H9 (cell line): ENCODE measurements around the gene ZNF837. TPM values are rescaled to one million over a fixed set of nuclear protein-coding genes. Genes with fewer than 3 reads are reported as not detected.

Experiments
- DNase-seq: peaks from one replicate; pipeline ENCODE4 v3.0.0-alpha.2; 2017
- H2AFZ ChIP-seq: one replicate; pipeline ENCODE4 v1.6.1; 2013; ENCODE audit warnings: mild to moderate bottlenecking, low read length, control low read depth, moderate library complexity
- H2AK5ac ChIP-seq: 2 replicates; pipeline ENCODE4 v1.6.1; 2013; ENCODE audit warnings: low read length, control low read depth, mixed read lengths; ENCODE audit not compliant: insufficient read length
- H2BK120ac ChIP-seq: one replicate; pipeline ENCODE4 v1.6.1; 2013; ENCODE audit warnings: low read depth, mild to moderate bottlenecking, low read length, control low read depth, inconsistent platforms; ENCODE audit not compliant: poor library complexity, severe bottlenecking
- H2BK12ac ChIP-seq: 2 replicates; pipeline ENCODE4 v1.6.1; 2013; ENCODE audit warnings: low read length, control low read depth, mixed read lengths, low read depth; ENCODE audit not compliant: insufficient read length
- H2BK15ac ChIP-seq: 2 replicates; pipeline ENCODE4 v1.6.1; 2013; ENCODE audit warnings: low read depth, low read length, control low read depth
- H2BK20ac ChIP-seq: one replicate; pipeline ENCODE4 v1.6.1; 2013; ENCODE audit warnings: low read depth, mild to moderate bottlenecking, low read length, control low read depth, inconsistent platforms; ENCODE audit not compliant: poor library complexity, severe bottlenecking
- H2BK5ac ChIP-seq: 2 replicates; pipeline ENCODE4 v1.6.1; 2013; ENCODE audit warnings: low read length, control low read depth, mixed read lengths; ENCODE audit not compliant: insufficient read length
- H3K14ac ChIP-seq: 2 replicates; pipeline ENCODE4 v1.6.1; 2013; ENCODE audit warnings: low read length, control low read depth; ENCODE audit not compliant: insufficient read depth
- H3K18ac ChIP-seq: 2 replicates; pipeline ENCODE4 v1.6.1; 2013; ENCODE audit warnings: low read depth, mild to moderate bottlenecking, mixed read lengths, low read length, control low read depth; ENCODE audit not compliant: insufficient read length
- H3K23ac ChIP-seq: 2 replicates; pipeline ENCODE4 v1.6.1; 2013; ENCODE audit warnings: low read length, control low read depth, mixed read lengths, low read depth; ENCODE audit not compliant: insufficient read length
- H3K23me2 ChIP-seq: 2 replicates; pipeline ENCODE4 v1.6.1; 2013; ENCODE audit warnings: low read depth, mild to moderate bottlenecking, mixed read lengths, low read length, control low read depth; ENCODE audit not compliant: insufficient read length, poor library complexity, severe bottlenecking
- H3K27ac ChIP-seq: 2 replicates; pipeline ENCODE4 v1.5.1; 2013; ENCODE audit warnings: low read length, control low read depth, mixed read lengths, low read depth; ENCODE audit not compliant: insufficient read length
- H3K27me3 ChIP-seq: 2 replicates; pipeline ENCODE4 v1.6.1; 2013; ENCODE audit warnings: low read length, control low read depth, inconsistent platforms; ENCODE audit not compliant: insufficient read depth
- H3K4ac ChIP-seq: 2 replicates; pipeline ENCODE4 v1.6.1; 2013; ENCODE audit warnings: low read depth, mild to moderate bottlenecking, control low read depth, inconsistent platforms, low read length, moderate library complexity
- H3K4me1 ChIP-seq: 2 replicates; pipeline ENCODE4 v1.6.1; 2013; ENCODE audit warnings: low read length, control low read depth, inconsistent platforms; ENCODE audit not compliant: insufficient read depth
- H3K4me2 ChIP-seq: 2 replicates; pipeline ENCODE4 v1.6.1; 2013; ENCODE audit warnings: low read length, control low read depth, mixed read lengths; ENCODE audit not compliant: insufficient read length, insufficient read depth
- H3K56ac ChIP-seq: 2 replicates; pipeline ENCODE4 v1.6.1; 2013; ENCODE audit warnings: low read depth, mild to moderate bottlenecking, mixed read lengths, low read length, control low read depth; ENCODE audit not compliant: insufficient read length
- H3K79me1 ChIP-seq: 2 replicates; pipeline ENCODE4 v1.6.1; 2013; ENCODE audit warnings: low read depth, mild to moderate bottlenecking, moderate library complexity, low read length, control low read depth, inconsistent platforms; ENCODE audit not compliant: insufficient read depth, poor library complexity, severe bottlenecking
- H3K79me2 ChIP-seq: 2 replicates; pipeline ENCODE4 v1.6.1; 2013; ENCODE audit warnings: low read length, control low read depth, inconsistent platforms; ENCODE audit not compliant: insufficient read depth
- H3K9ac ChIP-seq: 2 replicates; pipeline ENCODE4 v1.6.1; 2013; ENCODE audit warnings: low read length, control low read depth, mixed read lengths; ENCODE audit not compliant: insufficient read length; ENCODE audit errors: extremely low read depth
- H3K9me3 ChIP-seq: one replicate; pipeline ENCODE4 v1.6.1; 2013; ENCODE audit warnings: low read depth, low read length, inconsistent platforms; ENCODE audit not compliant: control insufficient read depth
- H3T11ph ChIP-seq: one replicate; pipeline ENCODE4 v1.6.1; 2013; ENCODE audit warnings: mild to moderate bottlenecking, low read length, control low read depth, inconsistent platforms
- H4K20me1 ChIP-seq: one replicate; pipeline ENCODE4 v1.6.1; 2013; ENCODE audit not compliant: control insufficient read depth, insufficient read length, insufficient read depth
- H4K5ac ChIP-seq: 2 replicates; pipeline ENCODE4 v1.6.1; 2013; ENCODE audit warnings: low read depth, mild to moderate bottlenecking, mixed read lengths, low read length, control low read depth; ENCODE audit not compliant: insufficient read length
- H4K8ac ChIP-seq: replicated peaks from 2 replicates; pipeline ENCODE4 v1.6.1; 2013; ENCODE audit warnings: low read length, control low read depth, mixed read lengths, low read depth; ENCODE audit not compliant: insufficient read length
- H4K91ac ChIP-seq: 2 replicates; pipeline ENCODE4 v1.6.1; 2013; ENCODE audit warnings: low read depth, mild to moderate bottlenecking, moderate library complexity, mixed read lengths, low read length, control low read depth; ENCODE audit not compliant: insufficient read length
- H3K27ac Mint-ChIP-seq, 3 experiments: 2 replicates in 2 of 3; 3 replicates in 1 of 3; pipeline ENCODE4 v1.8.0; 2020 to 2021; ENCODE audit warnings: mixed read lengths in 3 of 3, mild to moderate bottlenecking in 1 of 3, moderate library complexity in 1 of 3
- H3K27me3 Mint-ChIP-seq: 2 replicates; pipeline ENCODE4 v1.8.0; 2021; ENCODE audit warnings: low read depth, mild to moderate bottlenecking, moderate library complexity, mixed read lengths
- H3K36me3 Mint-ChIP-seq, 3 experiments: 2 replicates in 2 of 3; 3 replicates in 1 of 3; pipeline ENCODE4 v1.8.0; 2020 to 2021; ENCODE audit warnings: low read depth in 3 of 3, mixed read lengths in 3 of 3; ENCODE audit not compliant: insufficient read depth in 1 of 3
- H3K4me1 Mint-ChIP-seq, 2 experiments: 2 replicates each; pipeline ENCODE4 v1.8.0; 2020; ENCODE audit warnings: mixed read lengths in 2 of 2
- H3K4me3 Mint-ChIP-seq, 2 experiments: 2 replicates in 1 of 2; 3 replicates in 1 of 2; pipeline ENCODE4 v1.8.0; 2020 to 2021; ENCODE audit warnings: mild to moderate bottlenecking in 2 of 2, mixed read lengths in 2 of 2, moderate library complexity in 1 of 2
- H3K9me3 Mint-ChIP-seq, 2 experiments: 2 replicates in 1 of 2; 3 replicates in 1 of 2; pipeline ENCODE4 v1.8.0; 2020; ENCODE audit warnings: mild to moderate bottlenecking in 2 of 2, mixed read lengths in 2 of 2, moderate library complexity in 1 of 2
- CTCF ChIP-seq: fragments of 200-600 bp; sonication (generic); conservative IDR thresholded peaks from 3 replicates; pipeline ENCODE4 v1.8.0; 2021; ENCODE audit warnings: antibody characterized with exemption, mild to moderate bottlenecking
- WGBS: extraction: QIAGEN DNeasy Blood & Tissue Kit; methylation state at CpG from one replicate; pipeline ENCODE4 v1.1.7; 2013; ENCODE audit warnings: missing lambda C conversion rate, low lambda C conversion rate, mixed read lengths; ENCODE audit not compliant: insufficient read length; ENCODE audit errors: extremely low coverage; 5-methylcytosine and 5-hydroxymethylcytosine counted together
- total RNA-seq: library from RNA; stranded (reverse); gene quantifications from 2 replicates; pipeline ENCODE4 v1.2.1, GENCODE V29; 2021

Gene ZNF837
- total RNA-seq, 1 experiment from 2014 or later: 3.4 TPM

- no peak overlapping the region for H2AFZ ChIP-seq
- no peaks in the 10 kb centered on the region for H3K23me2 ChIP-seq
- H2BK12ac ChIP-seq: no peak overlapping the region
- Mint-ChIP-seq H3K27ac (no peak overlapping the region), H3K36me3 (peaks cover 7 to 18% (median 13%) of the 10 kb centered on the region in 3 experiments; a peak in 6 of 7 replicates), H3K4me1 (no peaks in the 10 kb centered on the region), H3K4me3 (no peak overlapping the region), H3K9me3 (no peaks in the 10 kb centered on the region), H3K27me3 (no peaks in the 10 kb centered on the region)
- H3K27ac ChIP-seq: no peak overlapping the region
- H3K18ac ChIP-seq: no peak overlapping the region
- H3T11ph ChIP-seq: no peak overlapping the region
- H4K5ac ChIP-seq: no peak overlapping the region
- no peak overlapping the region for H3K56ac ChIP-seq
- no peaks in the 10 kb centered on the region for H3K27me3 ChIP-seq
- H3K9ac ChIP-seq: no peak overlapping the region
- no peak overlapping the region for H4K8ac ChIP-seq
- no peak overlapping the region for H3K4ac ChIP-seq
- no CpG with 5 or more reads among the region's 10 CpGs for WGBS
- H3K4me2 ChIP-seq: no peak overlapping the region
- no peaks in the 10 kb centered on the region for H3K79me2 ChIP-seq
- H4K91ac ChIP-seq: no peak overlapping the region
- no peak overlapping the region for H2BK15ac ChIP-seq
- H3K9me3 ChIP-seq: no peaks in the 10 kb centered on the region
- H2BK120ac ChIP-seq: no peak overlapping the region
- H4K20me1 ChIP-seq: no peaks in the 10 kb centered on the region
- H3K79me1 ChIP-seq: no peaks in the 10 kb centered on the region
- no peak overlapping the region for H2BK20ac ChIP-seq
- H2BK5ac ChIP-seq: no peak overlapping the region
- no peak overlapping the region for H3K23ac ChIP-seq
- no peak for DNase-seq
- no peak for TF ChIP-seq CTCF
- H3K4me1 ChIP-seq: no peaks in the 10 kb centered on the region
- no peak overlapping the region for H2AK5ac ChIP-seq
- no peak overlapping the region; the same call in 1 of the 2 replicates for H3K14ac ChIP-seq
Observed at GRCh38 chr19:58319241-58319640, 61.6 kb downstream of the ZNF837 start.
